MM.1S (cell line): ENCODE results near the gene AXIN2.

ENCODE experiments used
- EZH2 ChIP-seq: fragments of 300-600 bp; sonication (generic); optimal IDR thresholded peaks from 2 replicates; pipeline ENCODE3; 2017; ENCODE audit warnings: low read depth, mild to moderate bottlenecking, antibody characterized with exemption, low read length, mixed read lengths
- EZH2phosphoT487 ChIP-seq: fragments of 300-600 bp; sonication (generic); IDR thresholded peaks from 2 replicates; pipeline ENCODE4 v1.6.1; 2018; ENCODE audit warnings: antibody characterized with exemption, low read length
- TF ChIP-seq, protein P1 (sequence below): fragments of 300-600 bp; sonication (generic); IDR thresholded peaks from 2 replicates; pipeline ENCODE4 v1.5.1; 2016; ENCODE audit warnings: antibody characterized with exemption, low read length, mixed read lengths

DNA sequence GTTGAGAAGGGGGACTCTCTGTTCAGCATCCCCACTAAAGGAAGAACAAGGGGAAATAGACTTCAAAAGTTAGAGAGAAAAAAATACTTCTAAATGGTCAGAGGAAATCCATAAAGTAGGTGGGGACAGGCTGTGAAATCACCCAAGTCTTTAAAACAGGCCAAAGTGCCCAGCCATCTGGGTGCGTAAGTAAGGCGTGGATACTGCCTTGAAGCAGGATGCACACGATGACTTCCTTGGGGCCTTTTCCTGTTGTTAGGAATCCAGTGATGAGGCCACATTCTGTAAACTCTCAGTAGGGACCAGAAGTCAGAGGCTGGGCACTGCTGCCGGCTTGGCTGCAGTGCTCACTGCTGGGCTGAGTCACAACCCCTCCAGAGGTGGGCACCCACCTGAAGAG lies 9.2 kb downstream of the AXIN2 start:
- TF ChIP-seq, protein P1, sequence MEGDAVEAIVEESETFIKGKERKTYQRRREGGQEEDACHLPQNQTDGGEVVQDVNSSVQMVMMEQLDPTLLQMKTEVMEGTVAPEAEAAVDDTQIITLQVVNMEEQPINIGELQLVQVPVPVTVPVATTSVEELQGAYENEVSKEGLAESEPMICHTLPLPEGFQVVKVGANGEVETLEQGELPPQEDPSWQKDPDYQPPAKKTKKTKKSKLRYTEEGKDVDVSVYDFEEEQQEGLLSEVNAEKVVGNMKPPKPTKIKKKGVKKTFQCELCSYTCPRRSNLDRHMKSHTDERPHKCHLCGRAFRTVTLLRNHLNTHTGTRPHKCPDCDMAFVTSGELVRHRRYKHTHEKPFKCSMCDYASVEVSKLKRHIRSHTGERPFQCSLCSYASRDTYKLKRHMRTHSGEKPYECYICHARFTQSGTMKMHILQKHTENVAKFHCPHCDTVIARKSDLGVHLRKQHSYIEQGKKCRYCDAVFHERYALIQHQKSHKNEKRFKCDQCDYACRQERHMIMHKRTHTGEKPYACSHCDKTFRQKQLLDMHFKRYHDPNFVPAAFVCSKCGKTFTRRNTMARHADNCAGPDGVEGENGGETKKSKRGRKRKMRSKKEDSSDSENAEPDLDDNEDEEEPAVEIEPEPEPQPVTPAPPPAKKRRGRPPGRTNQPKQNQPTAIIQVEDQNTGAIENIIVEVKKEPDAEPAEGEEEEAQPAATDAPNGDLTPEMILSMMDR, result no peak
- TF ChIP-seq EZH2 (no peak), EZH2phosphoT487 (no peak)
